ENCODE results near the gene ITFG1. TPM values are rescaled to one million over a fixed set of nuclear protein-coding genes. Genes with fewer than 3 reads are reported as not detected.

The ITFG1 gene
- total RNA-seq, 2 donors from 2014 or later: 17.8 to 24.6 TPM

DNA sequence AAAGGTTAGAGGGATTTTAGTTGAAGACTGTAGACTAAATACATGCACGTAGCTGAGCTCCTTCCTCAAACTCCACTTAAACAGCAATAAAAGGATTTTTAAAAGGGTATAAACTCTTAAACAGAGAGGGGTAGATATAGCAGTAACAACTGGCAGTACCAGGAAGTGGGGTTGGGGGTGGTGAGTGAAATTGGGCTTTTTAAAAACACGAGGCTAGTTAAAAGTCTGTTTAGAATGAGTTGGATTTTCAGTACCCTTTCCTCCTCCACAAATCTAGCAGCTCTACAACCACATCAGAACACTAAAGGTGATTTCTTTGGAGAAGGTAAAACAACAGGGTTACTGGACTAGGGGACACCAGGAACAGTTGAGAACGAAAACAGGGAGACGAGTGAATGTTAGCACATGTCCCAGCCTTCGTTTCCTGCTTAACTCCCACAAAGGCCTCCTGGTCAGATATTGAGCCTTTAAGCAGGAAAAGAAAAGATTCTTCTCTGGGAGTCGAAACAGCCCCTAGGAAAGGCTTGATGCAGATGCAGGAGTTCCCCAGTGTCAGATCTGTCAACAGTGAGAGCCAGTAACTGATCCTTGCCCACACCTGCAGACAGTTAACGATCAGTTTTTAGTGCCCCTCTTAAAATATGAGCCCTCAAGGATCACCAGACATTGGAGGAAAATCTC, 331.0 kb downstream of the ITFG1 start:
- DNase-seq: no peak
- TF ChIP-seq, protein P1, sequence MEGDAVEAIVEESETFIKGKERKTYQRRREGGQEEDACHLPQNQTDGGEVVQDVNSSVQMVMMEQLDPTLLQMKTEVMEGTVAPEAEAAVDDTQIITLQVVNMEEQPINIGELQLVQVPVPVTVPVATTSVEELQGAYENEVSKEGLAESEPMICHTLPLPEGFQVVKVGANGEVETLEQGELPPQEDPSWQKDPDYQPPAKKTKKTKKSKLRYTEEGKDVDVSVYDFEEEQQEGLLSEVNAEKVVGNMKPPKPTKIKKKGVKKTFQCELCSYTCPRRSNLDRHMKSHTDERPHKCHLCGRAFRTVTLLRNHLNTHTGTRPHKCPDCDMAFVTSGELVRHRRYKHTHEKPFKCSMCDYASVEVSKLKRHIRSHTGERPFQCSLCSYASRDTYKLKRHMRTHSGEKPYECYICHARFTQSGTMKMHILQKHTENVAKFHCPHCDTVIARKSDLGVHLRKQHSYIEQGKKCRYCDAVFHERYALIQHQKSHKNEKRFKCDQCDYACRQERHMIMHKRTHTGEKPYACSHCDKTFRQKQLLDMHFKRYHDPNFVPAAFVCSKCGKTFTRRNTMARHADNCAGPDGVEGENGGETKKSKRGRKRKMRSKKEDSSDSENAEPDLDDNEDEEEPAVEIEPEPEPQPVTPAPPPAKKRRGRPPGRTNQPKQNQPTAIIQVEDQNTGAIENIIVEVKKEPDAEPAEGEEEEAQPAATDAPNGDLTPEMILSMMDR (IDR thresholded peaks at IDR 0.05): no peak
- TF ChIP-seq POLR2A (IDR thresholded peaks at IDR 0.05): no peak
- Histone ChIP-seq H3K9me3 (no peaks in the 10 kb centered on the region), H3K27me3 (no peaks in the 10 kb centered on the region), H3K4me1 (no peaks in the 10 kb centered on the region), H3K36me3 (replicated peaks in 1 of 2; ENCODE audit: insufficient read depth in 1 of 2, low read depth in 2 of 2) (no peaks in the 10 kb centered on the region), H3K27ac (no peak overlapping the region), H3K4me3 (no peak overlapping the region)
- intact Hi-C loops (cut with DNase I): no loop called here
- no peak for ATAC-seq
- WGBS, 2 donors: 76 to 88% methylated on average over 7 of the region's 7 CpGs

GRCh38 chr16:47127541-47127940, 333.3 kb downstream of the ITFG1 start:
- Histone ChIP-seq H3K4me1 (no peaks in the 10 kb centered on the region), H3K9me3 (no peaks in the 10 kb centered on the region), H3K4me3 (no peak overlapping the region), H3K36me3 (replicated peaks in 1 of 2; ENCODE audit: insufficient read depth in 1 of 2, low read depth in 2 of 2) (no peaks in the 10 kb centered on the region), H3K27ac (no peak overlapping the region), H3K27me3 (no peaks in the 10 kb centered on the region)
- 82 to 87% methylated on average over 3 of the region's 3 CpGs for WGBS, 2 donors
- ATAC-seq: no peak
- no peak for DNase-seq
- TF ChIP-seq, protein P1 (IDR thresholded peaks at IDR 0.05): no peak
- TF ChIP-seq POLR2A (IDR thresholded peaks at IDR 0.05): no peak
- intact Hi-C loops (cut with DNase I): no loop called here

GRCh38 chr16:47125757-47126156, 335.1 kb downstream of the ITFG1 start:
- H3K4me1 ChIP-seq: no peaks in the 10 kb centered on the region
- H3K36me3 ChIP-seq (replicated peaks in 1 of 2; ENCODE audit: insufficient read depth in 1 of 2, low read depth in 2 of 2): no peaks in the 10 kb centered on the region
- no peaks in the 10 kb centered on the region for H3K9me3 ChIP-seq
- ATAC-seq: no peak
- intact Hi-C loops (cut with DNase I): no loop called here
- H3K4me3 ChIP-seq: no peak overlapping the region
- peaks cover 0 to 4% of the 10 kb centered on the region in 2 donors for H3K27me3 ChIP-seq
- WGBS, 2 donors: 66 to 74% methylated on average over 4 of the region's 4 CpGs
- no peak for DNase-seq
- TF ChIP-seq, protein P1 (IDR thresholded peaks at IDR 0.05): no peak
- no peak for TF ChIP-seq POLR2A (IDR thresholded peaks at IDR 0.05)
- H3K27ac ChIP-seq: no peak overlapping the region

DNA sequence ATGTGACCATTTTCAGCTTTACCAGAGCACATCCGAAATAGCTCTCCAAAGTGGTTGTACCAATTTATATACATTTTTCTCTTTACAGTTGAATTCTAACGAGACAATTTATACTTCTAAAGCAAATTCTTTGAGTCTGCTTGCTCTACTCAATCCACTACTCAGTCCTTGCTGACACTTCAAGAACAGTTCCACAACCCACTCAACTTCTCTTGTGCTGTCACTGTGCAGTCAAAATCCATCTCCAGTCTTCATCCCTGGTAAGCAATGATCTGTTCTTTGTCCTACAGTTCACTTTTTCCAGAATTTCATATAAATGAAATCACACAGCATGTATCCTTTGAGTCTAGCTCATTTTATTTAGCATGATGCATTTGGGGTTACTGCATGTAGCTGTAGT, 347.7 kb downstream of the ITFG1 start:
- H3K36me3 ChIP-seq (replicated peaks in 1 of 2; ENCODE audit: insufficient read depth in 1 of 2, low read depth in 2 of 2): no peaks in the 10 kb centered on the region
- WGBS, 2 donors: 73 to 75% methylated on average over 2 of the region's 2 CpGs
- TF ChIP-seq, protein P1 (IDR thresholded peaks at IDR 0.05): no peak
- TF ChIP-seq POLR2A (IDR thresholded peaks at IDR 0.05): no peak
- DNase-seq (no peak), ATAC-seq (no peak)
- H3K9me3 ChIP-seq: no peaks in the 10 kb centered on the region
- no peaks in the 10 kb centered on the region for H3K27me3 ChIP-seq
- no peaks in the 10 kb centered on the region for H3K4me1 ChIP-seq
- no peak overlapping the region for H3K4me3 ChIP-seq
- H3K27ac ChIP-seq: no peak overlapping the region
- intact Hi-C loops (cut with DNase I): no loop called here

DNA sequence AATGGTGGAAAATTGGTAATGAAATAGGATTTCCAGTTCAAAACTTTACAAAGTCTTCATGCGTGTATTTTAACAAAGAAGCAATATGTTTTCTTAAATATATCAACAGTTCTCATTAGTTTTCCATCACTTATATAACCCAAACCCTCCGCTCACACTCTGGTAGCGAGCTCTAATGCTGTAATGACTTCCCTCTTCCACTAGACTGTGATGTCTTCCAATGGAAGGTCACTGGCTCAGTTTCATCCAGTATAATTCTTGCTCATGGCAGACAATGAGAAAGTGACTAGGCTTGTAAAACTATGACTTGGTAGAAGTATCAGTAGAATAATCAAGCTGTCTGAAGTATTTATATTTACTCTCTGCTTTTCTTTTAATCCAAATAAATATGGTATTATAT, 349.9 kb downstream of the ITFG1 start:
- DNase-seq (no peak), ATAC-seq (no peak)
- H3K4me3 ChIP-seq: no peak overlapping the region
- no peaks in the 10 kb centered on the region for H3K4me1 ChIP-seq
- H3K27me3 ChIP-seq: no peaks in the 10 kb centered on the region
- no peak overlapping the region for H3K27ac ChIP-seq
- no peaks in the 10 kb centered on the region for H3K36me3 ChIP-seq (replicated peaks in 1 of 2; ENCODE audit: insufficient read depth in 1 of 2, low read depth in 2 of 2)
- WGBS, 2 donors: 95% methylated on average over 3 of the region's 3 CpGs
- intact Hi-C loops (cut with DNase I): no loop called here
- no peaks in the 10 kb centered on the region for H3K9me3 ChIP-seq
- TF ChIP-seq, protein P1 (IDR thresholded peaks at IDR 0.05): no peak
- TF ChIP-seq POLR2A (IDR thresholded peaks at IDR 0.05): no peak

All from body of pancreas (tissue), 4 donors.